ENCODE data around the gene CDHR1.
"Not testable (repeated sequence)": the region's sequence is repeated elsewhere in the genome, so short reads cannot be mapped to it uniquely, and the experiment has no call there.

- not testable (repeated sequence) for TF ChIP-seq POLR2AphosphoS5 (IDR thresholded peaks at IDR 0.05; ENCODE audit: borderline replicate concordance, low read depth, low read length); EZH2 (IDR thresholded peaks at IDR 0.05); FOXP2 (optimal IDR thresholded peaks at IDR 0.05; ENCODE audit: control extremely low read depth, extremely low read length, insufficient read depth)
Observed at GRCh38 chr10:84167289-84167653, 27.1 kb upstream of the CDHR1 start.

Measured in SK-N-MC (cell line).